ENCODE measurements around the gene STK39.

DNA sequence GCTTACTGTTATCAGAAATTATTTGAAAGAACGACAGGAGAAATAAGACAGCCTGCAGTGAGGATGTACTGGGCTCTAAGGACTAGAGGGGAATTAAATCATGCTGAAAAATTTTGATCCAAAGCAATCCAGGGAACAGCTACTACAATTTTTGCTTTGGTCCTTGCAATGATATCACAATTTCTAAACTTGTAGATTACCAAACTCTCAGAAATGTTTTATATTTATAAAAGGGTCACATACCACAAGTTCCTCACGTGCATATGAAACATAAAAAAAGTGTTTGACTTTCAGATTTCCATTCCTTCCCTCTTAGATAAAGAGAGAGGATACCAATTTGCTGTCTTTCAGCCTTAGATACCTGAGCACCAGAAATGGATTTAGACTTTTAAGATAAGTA lies 261.2 kb downstream of the STK39 start:
- TF ChIP-seq, protein P1, sequence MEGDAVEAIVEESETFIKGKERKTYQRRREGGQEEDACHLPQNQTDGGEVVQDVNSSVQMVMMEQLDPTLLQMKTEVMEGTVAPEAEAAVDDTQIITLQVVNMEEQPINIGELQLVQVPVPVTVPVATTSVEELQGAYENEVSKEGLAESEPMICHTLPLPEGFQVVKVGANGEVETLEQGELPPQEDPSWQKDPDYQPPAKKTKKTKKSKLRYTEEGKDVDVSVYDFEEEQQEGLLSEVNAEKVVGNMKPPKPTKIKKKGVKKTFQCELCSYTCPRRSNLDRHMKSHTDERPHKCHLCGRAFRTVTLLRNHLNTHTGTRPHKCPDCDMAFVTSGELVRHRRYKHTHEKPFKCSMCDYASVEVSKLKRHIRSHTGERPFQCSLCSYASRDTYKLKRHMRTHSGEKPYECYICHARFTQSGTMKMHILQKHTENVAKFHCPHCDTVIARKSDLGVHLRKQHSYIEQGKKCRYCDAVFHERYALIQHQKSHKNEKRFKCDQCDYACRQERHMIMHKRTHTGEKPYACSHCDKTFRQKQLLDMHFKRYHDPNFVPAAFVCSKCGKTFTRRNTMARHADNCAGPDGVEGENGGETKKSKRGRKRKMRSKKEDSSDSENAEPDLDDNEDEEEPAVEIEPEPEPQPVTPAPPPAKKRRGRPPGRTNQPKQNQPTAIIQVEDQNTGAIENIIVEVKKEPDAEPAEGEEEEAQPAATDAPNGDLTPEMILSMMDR (IDR thresholded peaks at IDR 0.05; ENCODE audit: insufficient read depth, low read length) = no peak
- no peak for TF ChIP-seq GABPA (IDR thresholded peaks at IDR 0.05; ENCODE audit: low read depth)
- TF ChIP-seq POLR2AphosphoS5 (IDR thresholded peaks at IDR 0.05; ENCODE audit: low read depth) = no peak

All from HL-60 (cell line).